PC-9 (cell line): ENCODE measurements around the gene FUT8.

Source experiments
- CTCF ChIP-seq: fragments of 200-600 bp; sonication (generic); conservative IDR thresholded peaks from 2 replicates; pipeline ENCODE4 v1.6.1; 2017; ENCODE audit warnings: mixed run types, antibody characterized with exemption, mild to moderate bottlenecking, moderate library complexity
- EZH2 ChIP-seq: fragments of 200-600 bp; sonication (generic); IDR thresholded peaks from 2 replicates; pipeline ENCODE4 v1.8.0; 2017; ENCODE audit warnings: antibody characterized with exemption, low read depth

GRCh38 chr14:65403231-65403630, 9.3 kb upstream of the FUT8 start:
- TF ChIP-seq CTCF (no peak), EZH2 (no peak)
